Activated T-helper 17 cell treated with anti-CD3 and anti-CD28 coated beads, Interleukin-2, amount 50 U/mL, for 72 hours (primary cell): Measurements from ENCODE around the gene C19orf85. TPM values are rescaled to one million over a fixed set of nuclear protein-coding genes. Genes with fewer than 3 reads are reported as not detected.
"Not testable (repeated sequence)": the region's sequence is repeated elsewhere in the genome, so short reads cannot be mapped to it uniquely, and the experiment has no call there.

ENCODE experiments used
- ATAC-seq: fragments of 150-1000 bp; cut with Tn5 transposase; replicated peaks from 2 replicates; pipeline ENCODE4 v1.10.0; 2021; ENCODE audit warnings: mild to moderate bottlenecking, moderate library complexity
- H3K27ac Mint-ChIP-seq: one replicate; pipeline ENCODE4 v1.8.0; 2022; ENCODE audit warnings: mixed read lengths
- H3K27me3 Mint-ChIP-seq: one replicate; pipeline ENCODE4 v1.8.0; 2022; ENCODE audit warnings: mixed read lengths
- H3K36me3 Mint-ChIP-seq: one replicate; pipeline ENCODE4 v1.8.0; 2022; ENCODE audit warnings: low read depth, mild to moderate bottlenecking, mixed read lengths
- H3K4me1 Mint-ChIP-seq: one replicate; pipeline ENCODE4 v1.8.0; 2022; ENCODE audit warnings: mixed read lengths
- H3K4me3 Mint-ChIP-seq: one replicate; pipeline ENCODE4 v1.8.0; 2022; ENCODE audit warnings: mild to moderate bottlenecking, mixed read lengths
- H3K9me3 Mint-ChIP-seq: one replicate; pipeline ENCODE4 v1.8.0; 2022; ENCODE audit warnings: mixed read lengths
- total RNA-seq, 2 donors: library from RNA; stranded (reverse); gene quantifications; one replicate each; pipeline ENCODE4 v1.2.3, GENCODE V29; 2022

Gene C19orf85
- total RNA-seq, 2 donors from 2014 or later, result not detected

GRCh38 chr19:55436847-55437246, 27.7 kb downstream of the C19orf85 start:
- no peaks in the 10 kb centered on the region for H3K9me3 Mint-ChIP-seq
- no peak overlapping the region for H3K27ac Mint-ChIP-seq
- H3K27me3 Mint-ChIP-seq, result peaks cover 33% of the 10 kb centered on the region
- ATAC-seq, result no peak
- no peak overlapping the region for H3K4me3 Mint-ChIP-seq
- peaks cover 10% of the 10 kb centered on the region for H3K4me1 Mint-ChIP-seq
- H3K36me3 Mint-ChIP-seq, result peaks cover 11% of the 10 kb centered on the region

GRCh38 chr19:55435020-55435419, 29.5 kb downstream of the C19orf85 start:
- Mint-ChIP-seq H3K27me3 (peaks cover 31% of the 10 kb centered on the region), H3K9me3 (no peaks in the 10 kb centered on the region), H3K4me1 (no peaks in the 10 kb centered on the region), H3K4me3 (no peak overlapping the region), H3K27ac (no peak overlapping the region), H3K36me3 (no peaks in the 10 kb centered on the region)
- ATAC-seq, result no peak

GRCh38 chr19:55434356-55434919, 30.1 kb downstream of the C19orf85 start:
- H3K4me1 Mint-ChIP-seq, result no peaks in the 10 kb centered on the region
- no peaks in the 10 kb centered on the region for H3K36me3 Mint-ChIP-seq
- H3K9me3 Mint-ChIP-seq, result no peaks in the 10 kb centered on the region
- peaks cover 27% of the 10 kb centered on the region for H3K27me3 Mint-ChIP-seq
- no peak overlapping the region for H3K27ac Mint-ChIP-seq
- no peak overlapping the region for H3K4me3 Mint-ChIP-seq
- no peak for ATAC-seq

- no peaks in the 10 kb centered on the region for H3K36me3 Mint-ChIP-seq
- H3K4me1 Mint-ChIP-seq, result no peaks in the 10 kb centered on the region
- no peak overlapping the region for H3K27ac Mint-ChIP-seq
- ATAC-seq, result no peak
- H3K27me3 Mint-ChIP-seq, result peaks cover 26% of the 10 kb centered on the region
- no peaks in the 10 kb centered on the region for H3K9me3 Mint-ChIP-seq
- no peak overlapping the region for H3K4me3 Mint-ChIP-seq
Measured at GRCh38 chr19:55433292-55433691, 31.3 kb downstream of the C19orf85 start.

- no peaks in the 10 kb centered on the region for H3K9me3 Mint-ChIP-seq
- no peaks in the 10 kb centered on the region for H3K4me1 Mint-ChIP-seq
- H3K27ac Mint-ChIP-seq, result no peak overlapping the region
- peaks cover 26% of the 10 kb centered on the region for H3K27me3 Mint-ChIP-seq
- no peak overlapping the region for H3K4me3 Mint-ChIP-seq
- no peak for ATAC-seq
- no peaks in the 10 kb centered on the region for H3K36me3 Mint-ChIP-seq
Measured at GRCh38 chr19:55432241-55432959, 32.2 kb downstream of the C19orf85 start.

- ATAC-seq, result no peak
- Mint-ChIP-seq H3K27ac (no peak overlapping the region), H3K27me3 (peaks cover 26% of the 10 kb centered on the region), H3K36me3 (no peaks in the 10 kb centered on the region), H3K9me3 (no peaks in the 10 kb centered on the region), H3K4me3 (no peak overlapping the region), H3K4me1 (no peaks in the 10 kb centered on the region)
Measured at GRCh38 chr19:55431183-55431582, 33.4 kb downstream of the C19orf85 start.

GRCh38 chr19:55426042-55426441, 38.5 kb downstream of the C19orf85 start:
- Mint-ChIP-seq H3K4me3 (no peak overlapping the region), H3K27me3 (peaks cover 17% of the 10 kb centered on the region), H3K36me3 (no peaks in the 10 kb centered on the region), H3K4me1 (no peaks in the 10 kb centered on the region), H3K27ac (no peak overlapping the region), H3K9me3 (no peaks in the 10 kb centered on the region)
- no peak for ATAC-seq

- no peak overlapping the region for H3K4me3 Mint-ChIP-seq
- no peaks in the 10 kb centered on the region for H3K4me1 Mint-ChIP-seq
- H3K27me3 Mint-ChIP-seq, result peaks cover 9% of the 10 kb centered on the region
- no peak for ATAC-seq
- no peaks in the 10 kb centered on the region for H3K36me3 Mint-ChIP-seq
- no peaks in the 10 kb centered on the region for H3K9me3 Mint-ChIP-seq
- no peak overlapping the region for H3K27ac Mint-ChIP-seq
Measured at GRCh38 chr19:55424518-55424917, 40.0 kb downstream of the C19orf85 start.

- no peak overlapping the region for H3K27ac Mint-ChIP-seq
- ATAC-seq, result no peak
- peaks cover 4% of the 10 kb centered on the region for H3K27me3 Mint-ChIP-seq
- H3K4me3 Mint-ChIP-seq, result no peak overlapping the region
- H3K4me1 Mint-ChIP-seq, result no peaks in the 10 kb centered on the region
- no peaks in the 10 kb centered on the region for H3K36me3 Mint-ChIP-seq
- H3K9me3 Mint-ChIP-seq, result no peaks in the 10 kb centered on the region
Measured at GRCh38 chr19:55423225-55424005, 41.1 kb downstream of the C19orf85 start.

- H3K27ac Mint-ChIP-seq, result peak overlapping the region; percentile 67
- H3K4me3 Mint-ChIP-seq, result peak overlapping the region; percentile 26
- not testable (repeated sequence) for H3K36me3 Mint-ChIP-seq, H3K4me1 Mint-ChIP-seq, H3K27me3 Mint-ChIP-seq, H3K9me3 Mint-ChIP-seq
- peak; percentile 19 for ATAC-seq
Measured at GRCh38 chr19:55421281-55421680, 43.3 kb downstream of the C19orf85 start.

- Mint-ChIP-seq H3K9me3 (no peaks in the 10 kb centered on the region), H3K27me3 (peaks cover 1% of the 10 kb centered on the region), H3K4me3 (no peak overlapping the region), H3K4me1 (peaks cover 3% of the 10 kb centered on the region), H3K36me3 (no peaks in the 10 kb centered on the region), H3K27ac (no peak overlapping the region)
- ATAC-seq, result no peak
Measured at GRCh38 chr19:55419624-55420236, 44.8 kb downstream of the C19orf85 start.

GRCh38 chr19:55419103-55419502, 45.4 kb downstream of the C19orf85 start:
- H3K9me3 Mint-ChIP-seq, result no peaks in the 10 kb centered on the region
- ATAC-seq, result no peak

GRCh38 chr19:55418185-55418584, 46.4 kb downstream of the C19orf85 start:
- Mint-ChIP-seq H3K27me3 (no peaks in the 10 kb centered on the region), H3K27ac (no peak overlapping the region), H3K4me3 (no peak overlapping the region), H3K36me3 (no peaks in the 10 kb centered on the region), H3K4me1 (peaks cover 3% of the 10 kb centered on the region), H3K9me3 (no peaks in the 10 kb centered on the region)
- ATAC-seq, result peak; percentile 85

More at GRCh38 chr19:55419103-55419502, 45.4 kb downstream of the C19orf85 start:
- no peak overlapping the region for H3K4me3 Mint-ChIP-seq
- H3K27ac Mint-ChIP-seq, result no peak overlapping the region
- H3K4me1 Mint-ChIP-seq, result peaks cover 3% of the 10 kb centered on the region
- no peaks in the 10 kb centered on the region for H3K36me3 Mint-ChIP-seq
- H3K27me3 Mint-ChIP-seq, result no peaks in the 10 kb centered on the region
